HG02870 (cell line): ENCODE results near the gene IZUMO1.

Experiments used
- ATAC-seq: cut with Tn5 transposase; IDR thresholded peaks from one replicate; pipeline ENCODE4 v1.9.1; 2021; ENCODE audit warnings: mild to moderate bottlenecking, moderate library complexity; ENCODE audit not compliant: unreplicated experiment

Gene IZUMO1

GRCh38 chr19:48757741-48758144 lies 11.0 kb upstream of the IZUMO1 start:
- no peak for ATAC-seq

DNA sequence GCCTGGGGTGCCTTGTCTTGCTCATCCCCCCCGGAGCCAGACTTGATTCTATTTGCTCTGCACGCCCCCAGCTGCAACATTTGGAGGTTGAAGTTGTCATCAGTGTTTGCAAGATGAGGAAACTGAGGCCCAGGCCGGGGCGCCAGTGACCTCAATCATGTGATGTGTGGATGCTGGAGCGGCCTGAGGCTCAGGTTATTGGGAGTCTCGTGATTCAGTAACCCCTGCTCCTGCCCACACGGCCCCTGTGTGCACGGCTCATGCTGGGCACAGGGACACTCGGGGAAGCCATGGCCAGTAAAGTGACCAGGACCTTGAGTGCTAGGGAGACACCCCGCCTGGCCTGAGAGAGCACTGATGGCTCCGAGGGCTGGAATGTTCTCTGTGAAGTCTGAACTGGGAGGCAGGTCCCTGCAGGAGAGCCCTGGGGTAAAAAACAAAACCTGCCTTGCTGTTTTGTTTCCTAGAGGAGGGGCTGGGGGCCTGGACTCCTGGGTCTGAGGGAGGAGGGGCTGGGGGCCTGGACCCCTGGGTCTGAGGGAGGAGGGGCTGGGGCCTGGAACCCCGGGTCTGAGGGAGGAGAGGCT lies 10.5 kb upstream of the IZUMO1 start:
- ATAC-seq, result no peak

GRCh38 chr19:48756686-48757085 lies 10.0 kb upstream of the IZUMO1 start:
- ATAC-seq, result no peak

GRCh38 chr19:48756212-48756611 lies 9.5 kb upstream of the IZUMO1 start:
- ATAC-seq, result no peak

DNA sequence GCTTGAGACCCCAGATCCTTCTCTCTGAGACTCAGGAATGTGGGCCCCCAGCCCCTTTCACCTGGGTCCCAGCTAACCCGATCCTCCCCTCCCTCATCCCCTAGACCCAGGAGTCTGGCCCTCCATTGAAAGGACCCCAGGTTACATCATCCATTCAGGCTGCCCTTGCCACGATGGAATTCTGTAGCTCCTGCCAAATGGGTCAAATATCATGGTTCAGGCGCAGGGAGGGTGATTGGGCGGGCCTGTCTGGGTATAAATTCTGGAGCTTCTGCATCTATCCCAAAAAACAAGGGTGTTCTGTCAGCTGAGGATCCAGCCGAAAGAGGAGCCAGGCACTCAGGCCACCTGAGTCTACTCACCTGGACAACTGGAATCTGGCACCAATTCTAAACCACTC lies 9.1 kb upstream of the IZUMO1 start:
- no peak for ATAC-seq

DNA sequence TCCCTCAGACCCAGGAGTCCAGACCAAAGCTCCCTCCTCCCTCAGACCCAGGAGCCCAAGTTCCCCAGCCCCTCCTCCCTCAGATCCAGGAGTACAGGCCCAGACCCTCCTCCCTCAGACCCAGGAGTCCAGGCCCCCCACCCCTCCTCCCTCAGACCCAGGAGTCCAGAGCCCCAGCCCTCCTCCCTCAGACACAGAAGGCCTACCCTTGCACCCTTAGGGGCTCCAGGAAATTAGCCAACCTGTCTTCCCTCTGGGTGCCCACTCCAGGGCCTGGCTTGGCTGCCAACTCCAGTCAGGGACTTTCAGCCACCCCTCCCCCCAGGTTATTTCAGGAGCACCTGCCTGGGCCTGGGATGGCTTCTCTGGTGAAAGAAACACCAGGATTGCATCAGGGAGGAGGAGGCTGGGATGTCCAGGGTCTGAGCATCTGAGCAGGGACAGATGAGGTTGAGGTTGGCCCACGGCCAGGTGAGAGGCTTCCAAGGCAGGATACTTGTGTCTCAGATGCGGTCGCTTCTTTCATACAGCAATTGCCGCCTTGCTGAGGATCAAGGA lies 8.5 kb upstream of the IZUMO1 start, which contains the start of gene FGF21:
Gene FGF21 (plus strand): TSS at position 441 of the 558 bp plus-strand sequence. CDS start 713 bp downstream, outside the sequence.
- ATAC-seq, result no peak

DNA sequence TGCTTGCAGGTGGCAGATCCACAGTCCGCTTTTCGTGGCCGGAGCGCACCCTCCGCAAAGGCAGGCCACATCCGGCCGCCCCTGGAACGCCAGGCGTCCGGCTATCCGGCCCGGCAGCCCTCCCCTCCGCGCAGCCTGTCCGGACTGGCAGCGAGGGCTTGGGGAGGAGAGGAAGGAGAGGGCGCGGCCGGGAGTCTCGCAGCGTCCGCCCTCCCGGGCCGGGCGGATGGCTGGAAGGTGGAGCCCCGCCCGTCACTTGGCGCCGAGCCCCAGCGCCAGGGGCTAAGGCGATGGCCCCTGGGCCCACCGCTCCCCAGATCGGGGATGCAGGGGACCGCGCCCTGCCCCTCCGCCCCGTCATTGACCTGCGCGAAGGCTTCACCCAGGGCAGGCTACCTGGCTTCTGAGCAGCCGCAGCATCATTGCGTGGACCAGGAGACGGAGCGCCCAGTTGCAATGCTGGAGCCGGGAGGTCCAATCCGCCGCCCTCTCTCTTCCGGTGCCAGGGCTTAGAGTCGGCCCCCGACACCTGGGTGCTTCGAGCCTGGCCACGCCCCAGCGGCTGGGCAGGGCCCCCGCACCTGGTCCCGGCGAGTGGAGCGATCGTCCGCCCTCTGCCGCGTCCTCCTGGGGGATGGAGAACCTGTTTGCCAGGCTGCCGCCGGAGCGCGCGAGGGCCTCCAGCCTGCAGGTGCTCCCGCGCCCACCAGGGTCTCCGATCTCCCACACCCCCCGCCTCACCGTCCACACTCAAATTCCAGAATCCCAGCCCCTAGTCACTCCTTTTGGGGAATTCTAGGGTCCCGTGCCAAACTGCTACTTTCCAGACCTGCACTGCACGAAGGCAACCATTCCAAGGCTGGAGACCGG lies 6.0 kb upstream of the IZUMO1 start, which contains the start of gene FUT1:
Gene FUT1 (minus strand): TSS at position 146 of the 870 bp plus-strand sequence. CDS start 1,360 bp downstream, outside the sequence.
- no peak for ATAC-seq

DNA sequence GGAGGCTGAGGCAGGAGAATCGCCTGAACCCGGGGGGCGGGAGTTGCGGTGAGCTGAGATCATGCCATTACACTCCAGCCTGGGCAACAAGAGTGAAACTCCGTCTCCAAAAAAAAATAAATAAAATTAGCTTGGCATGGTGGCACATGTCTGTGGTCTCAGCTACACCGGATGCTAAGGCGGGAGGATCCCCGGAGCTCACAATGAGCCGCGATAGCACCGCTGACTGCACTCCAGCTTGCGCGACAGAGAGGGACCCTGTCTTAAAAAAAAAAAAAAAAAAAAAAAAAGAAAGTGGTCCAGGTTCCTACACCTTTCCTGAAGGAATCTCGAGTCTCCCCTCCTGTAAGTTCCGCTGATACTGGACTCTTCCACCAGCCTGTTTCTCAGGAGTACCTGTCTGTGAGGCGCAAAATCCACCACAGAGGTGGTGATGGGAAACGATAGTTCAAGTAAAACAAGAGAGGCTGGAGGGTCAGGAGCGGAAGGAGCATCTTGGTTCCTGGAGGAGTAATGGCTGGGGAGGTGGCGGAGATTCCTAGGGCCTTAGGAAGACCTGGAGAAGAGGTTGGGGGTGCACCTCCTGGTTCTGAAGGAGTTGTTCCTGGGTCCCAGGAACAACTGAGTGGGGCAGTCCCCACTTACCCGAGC lies 5.3 kb upstream of the IZUMO1 start:
- ATAC-seq, result no peak

DNA sequence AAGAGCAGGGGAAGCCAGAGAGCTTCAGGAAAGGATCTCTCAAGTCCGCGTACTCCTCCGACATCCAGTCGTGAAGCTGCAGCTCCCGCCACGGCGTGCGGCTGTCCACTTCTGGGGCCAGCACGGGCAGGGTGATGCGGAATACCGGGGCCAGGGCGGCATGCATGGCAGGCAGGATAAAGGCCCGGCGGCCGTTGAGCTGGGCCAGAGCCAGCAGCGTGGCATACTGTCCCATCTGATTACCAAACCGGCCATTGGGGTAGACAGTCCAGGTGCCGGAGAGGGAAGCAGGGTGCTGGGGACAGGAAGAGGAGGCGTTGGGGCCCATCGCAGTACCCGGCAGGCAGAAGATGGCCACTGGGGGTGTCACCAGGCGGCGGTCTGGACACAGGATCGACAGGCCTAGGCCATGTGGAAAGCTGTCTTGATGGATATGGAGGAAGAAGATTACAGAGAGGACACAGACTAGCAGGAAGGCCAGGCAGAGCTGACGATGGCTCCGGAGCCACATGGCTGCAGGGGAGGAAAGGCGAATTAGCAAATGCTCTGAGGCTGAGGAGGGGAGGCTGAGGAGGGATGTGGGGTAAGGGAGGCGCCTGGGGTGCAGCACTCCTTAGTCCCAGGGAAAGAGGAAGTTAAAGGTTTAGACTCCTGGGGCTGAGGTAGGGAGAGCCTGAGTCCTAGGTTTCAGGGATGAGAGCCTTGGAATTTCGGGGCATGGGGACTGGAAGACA lies 4.2 kb upstream of the IZUMO1 start:
- no peak for ATAC-seq

DNA sequence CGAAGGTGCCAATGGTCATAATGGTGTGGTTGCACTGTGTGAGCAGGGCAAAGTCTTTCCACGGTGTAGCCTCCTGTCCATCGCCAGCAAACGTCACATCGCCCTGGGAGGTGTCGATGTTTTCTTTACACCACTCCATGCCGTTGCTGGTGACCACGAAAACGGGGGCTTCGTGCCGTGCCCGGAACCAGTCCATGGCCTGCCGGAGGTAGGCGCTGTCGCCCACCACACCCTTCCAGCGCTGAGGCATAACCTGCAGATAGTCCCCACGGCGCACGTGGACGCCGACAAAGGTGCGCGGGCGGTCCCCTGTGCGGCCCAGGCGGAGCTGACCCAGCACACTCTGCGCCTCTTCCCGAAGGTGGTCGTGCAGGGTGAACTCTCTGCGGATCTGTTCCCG lies 3.6 kb upstream of the IZUMO1 start:
- no peak for ATAC-seq

GRCh38 chr19:48749571-48750198 lies 3.0 kb upstream of the IZUMO1 start:
- no peak for ATAC-seq

DNA sequence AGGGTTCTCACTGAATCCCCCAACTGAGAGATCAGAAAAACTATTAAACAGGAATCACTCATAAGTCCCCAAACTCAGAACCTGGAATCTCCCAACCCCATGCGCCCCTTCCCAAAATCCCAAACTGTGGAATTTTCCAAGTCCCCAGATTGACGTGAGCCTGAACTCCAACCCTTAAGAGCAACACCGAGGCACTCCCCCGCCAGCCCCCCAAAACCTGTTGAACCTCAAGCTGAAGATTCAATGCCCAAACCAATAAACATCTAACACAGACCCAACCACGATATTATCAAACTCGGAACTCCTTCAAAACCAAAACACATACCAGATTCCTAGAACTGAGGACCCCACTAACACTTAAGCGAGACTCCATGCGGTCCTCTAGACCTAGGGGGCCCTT lies 599 bp downstream of the IZUMO1 start:
- ATAC-seq, result no peak

- no peak for ATAC-seq
Measured at GRCh38 chr19:48745208-48745995, 1.3 kb downstream of the IZUMO1 start.

- no peak for ATAC-seq
Measured at GRCh38 chr19:48742096-48742495, 4.6 kb downstream of the IZUMO1 start.

DNA sequence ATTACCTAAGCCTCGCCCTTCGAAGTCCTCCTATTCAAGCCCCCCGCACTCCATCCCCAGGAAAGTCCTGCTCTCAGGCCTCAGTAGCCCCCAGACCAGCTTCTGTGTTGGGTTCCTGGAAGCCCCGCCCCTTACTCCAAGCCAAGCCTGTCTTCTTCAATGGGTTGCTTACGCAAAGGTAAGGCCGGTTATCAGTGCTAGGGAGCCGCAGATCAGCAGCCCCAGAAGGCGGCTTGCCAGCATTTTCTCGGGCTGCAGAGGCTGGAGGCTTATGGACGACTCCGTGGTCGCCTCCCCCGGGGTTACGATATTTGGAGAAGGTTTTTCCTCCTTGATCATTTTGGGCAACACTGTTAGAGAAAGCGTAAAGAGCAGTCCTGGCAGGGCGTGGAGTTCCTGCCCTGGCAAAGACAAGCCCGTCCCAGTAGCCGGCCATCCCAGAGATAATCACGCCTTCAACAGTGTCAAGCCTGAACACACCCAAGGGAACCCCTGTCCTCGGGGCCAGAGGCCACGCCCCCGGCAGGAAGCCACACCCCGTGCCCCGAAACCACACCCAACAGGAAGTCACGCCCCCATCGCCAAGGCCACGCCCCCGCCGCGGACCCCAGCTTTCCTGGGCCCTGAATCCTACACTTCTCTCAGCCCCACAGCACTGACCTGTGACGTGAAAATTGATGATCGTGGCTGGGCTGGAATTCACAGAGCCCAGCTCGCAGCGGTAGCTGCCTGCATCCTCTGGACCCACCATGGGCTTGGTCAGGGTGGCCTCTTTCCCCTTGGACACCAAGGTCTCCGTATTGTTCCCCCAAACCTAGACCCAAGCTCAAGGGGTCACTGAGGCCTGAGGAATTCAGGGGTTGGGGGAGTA lies 5.3 kb downstream of the IZUMO1 start:
- ATAC-seq, result no peak

DNA sequence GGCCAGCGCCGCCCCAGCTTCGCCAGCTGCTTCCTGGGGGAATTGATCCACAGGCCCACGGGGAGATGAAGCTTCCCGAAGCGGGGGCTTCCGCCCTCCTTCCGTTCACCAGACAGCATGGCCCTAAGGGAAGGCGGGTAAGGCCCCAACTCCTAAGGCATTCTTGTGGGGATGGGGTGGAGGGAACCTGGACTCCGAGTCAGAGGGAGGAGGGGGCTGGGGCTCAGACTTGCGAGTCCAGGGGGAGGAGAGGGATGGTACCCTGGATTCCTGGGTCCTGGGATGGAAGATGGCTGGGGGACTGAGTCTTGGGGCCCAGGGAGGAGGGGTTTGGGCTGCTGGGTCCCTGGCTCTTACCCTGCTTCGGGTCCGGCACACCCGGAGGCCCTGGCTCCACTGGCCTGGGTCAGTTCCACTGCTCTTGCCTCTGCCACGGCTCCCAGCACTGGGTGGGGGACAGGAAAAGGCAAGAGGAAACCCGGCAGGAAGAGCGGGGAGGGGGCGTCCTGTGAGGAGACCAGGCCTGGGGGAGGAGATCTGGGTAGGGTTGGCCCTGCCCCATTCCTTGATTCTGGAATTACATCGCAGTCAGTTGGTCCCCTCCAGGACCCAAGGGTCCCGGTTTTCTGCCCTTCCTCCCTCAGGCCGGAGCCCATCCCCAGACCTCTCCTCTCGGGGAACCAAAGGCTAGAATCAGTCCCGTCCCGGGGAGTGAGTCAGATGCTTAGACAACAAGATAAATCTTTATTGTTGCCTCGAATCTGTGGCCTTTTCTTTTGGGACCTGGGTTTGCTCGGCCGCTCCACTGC lies 6.3 kb downstream of the IZUMO1 start, which contains the start of gene RASIP1:
Gene RASIP1 (minus strand): TSS at position 447 of the 809 bp plus-strand sequence. CDS start 328 bp downstream, at position 119.
- no peak for ATAC-seq

- no peak for ATAC-seq
Measured at GRCh38 chr19:48739404-48740163, 7.1 kb downstream of the IZUMO1 start.
